ENCODE measurements around the gene HSD17B8.

Gene HSD17B8

GRCh38 chr6:33249732-33250630 lies 45.5 kb downstream of the HSD17B8 start:
- H3K27ac ChIP-seq: peak overlapping the region; percentile 94
- TF ChIP-seq CTCF (IDR thresholded peaks at IDR 0.05) (no peak), ZFX (IDR thresholded peaks at IDR 0.05; ENCODE audit: borderline replicate concordance) (no peak)

GRCh38 chr6:33250731-33251130 lies 46.3 kb downstream of the HSD17B8 start:
- H3K27ac ChIP-seq: peak overlapping the region; percentile 94
- no peak for TF ChIP-seq ZFX (IDR thresholded peaks at IDR 0.05; ENCODE audit: borderline replicate concordance)
- no peak for TF ChIP-seq CTCF (IDR thresholded peaks at IDR 0.05)

GRCh38 chr6:33251395-33252012 lies 47.0 kb downstream of the HSD17B8 start:
- no peak overlapping the region for H3K27ac ChIP-seq
- no peak for TF ChIP-seq CTCF (IDR thresholded peaks at IDR 0.05)
- no peak for TF ChIP-seq ZFX (IDR thresholded peaks at IDR 0.05; ENCODE audit: borderline replicate concordance)

GRCh38 chr6:33252759-33253158 lies 48.3 kb downstream of the HSD17B8 start:
- no peak overlapping the region for H3K27ac ChIP-seq

GRCh38 chr6:33254591-33254990 lies 50.1 kb downstream of the HSD17B8 start:
- TF ChIP-seq ZFX (IDR thresholded peaks at IDR 0.05; ENCODE audit: borderline replicate concordance) (no peak), CTCF (IDR thresholded peaks at IDR 0.05) (no peak)
- no peak overlapping the region for H3K27ac ChIP-seq

More at GRCh38 chr6:33252759-33253158, 48.3 kb downstream of the HSD17B8 start:
- TF ChIP-seq ZFX (IDR thresholded peaks at IDR 0.05; ENCODE audit: borderline replicate concordance) (no peak), CTCF (IDR thresholded peaks at IDR 0.05) (no peak)

All from 22Rv1 (cell line).